Stomach smooth muscle (tissue), 2 donors: ENCODE results near the gene ETNK2.

Experiments
- H3K27ac ChIP-seq: one replicate; pipeline ENCODE4 v1.7.0; 2013; ENCODE audit warnings: mild to moderate bottlenecking, low read length, inconsistent platforms
- H3K27me3 ChIP-seq, 2 donors: one replicate each; pipeline ENCODE4 v1.7.0; 2013; ENCODE audit warnings: low read length in 2 of 2; ENCODE audit not compliant: insufficient read depth in 2 of 2, control insufficient read depth in 1 of 2
- H3K36me3 ChIP-seq, 2 donors: one replicate each; pipeline ENCODE4 v1.7.0; 2013; ENCODE audit warnings: low read length in 2 of 2; ENCODE audit not compliant: control insufficient read depth in 2 of 2, insufficient read depth in 2 of 2
- H3K4me1 ChIP-seq: one replicate; pipeline ENCODE4 v1.7.0; 2013; ENCODE audit warnings: low read length; ENCODE audit not compliant: control insufficient read depth, insufficient read depth
- H3K4me3 ChIP-seq, 2 donors: one replicate each; pipeline ENCODE4 v1.7.0; 2013; ENCODE audit warnings: low read length in 2 of 2
- H3K9ac ChIP-seq, 2 donors: one replicate each; pipeline ENCODE4 v1.7.0; 2013; ENCODE audit warnings: low read length in 2 of 2, mild to moderate bottlenecking in 1 of 2
- H3K9me3 ChIP-seq, 2 donors: one replicate each; pipeline ENCODE4 v1.7.0; 2013; ENCODE audit warnings: low read length in 2 of 2; ENCODE audit not compliant: control insufficient read depth in 2 of 2
- donor health status: healthy.
- donor health status: Pancreatic carcinoma.

ETNK2 gene

DNA sequence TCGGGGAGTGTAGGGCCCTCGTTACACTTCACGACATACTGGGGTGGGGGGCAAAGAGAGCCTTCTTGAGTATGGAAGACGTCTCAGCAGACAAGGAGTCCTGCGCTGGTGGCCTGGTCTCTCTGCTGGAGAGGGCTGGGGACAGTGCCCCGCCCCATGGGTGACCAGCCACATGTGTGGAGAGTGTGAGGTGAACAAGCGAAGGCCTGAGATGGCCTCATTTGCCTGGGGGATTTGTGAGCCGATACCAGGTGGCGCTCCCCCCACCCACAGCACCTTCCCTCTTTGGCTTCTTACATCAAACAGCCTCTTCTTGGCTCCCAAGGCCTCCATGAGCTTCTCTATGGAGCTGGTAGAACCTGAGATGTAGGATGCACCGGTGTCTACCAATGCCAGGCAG, 4.0 kb upstream of the ETNK2 start:
- no peaks in the 10 kb centered on the region for H3K9me3 ChIP-seq
- no peak overlapping the region for H3K4me3 ChIP-seq

GRCh38 chr1:204154568-204155255, 2.9 kb upstream of the ETNK2 start:
- Histone ChIP-seq H3K4me3 (no peak overlapping the region), H3K27ac (no peak overlapping the region)

More for the DNA sequence above, 4.0 kb upstream of the ETNK2 start:
- Histone ChIP-seq H3K27ac (no peak overlapping the region), H3K4me1 (peaks cover 13% of the 10 kb centered on the region), H3K27me3 (peaks cover 3 to 22% of the 10 kb centered on the region in 2 donors), H3K36me3 (no peaks in the 10 kb centered on the region), H3K9ac (no peak overlapping the region)

GRCh38 chr1:204153667-204154066, 1.8 kb upstream of the ETNK2 start:
- Histone ChIP-seq H3K27me3 (peaks cover 2 to 17% of the 10 kb centered on the region in 2 donors), H3K9me3 (no peaks in the 10 kb centered on the region), H3K4me1 (peaks cover 13% of the 10 kb centered on the region), H3K9ac (no peak overlapping the region), H3K27ac (no peak overlapping the region), H3K4me3 (no peak overlapping the region), H3K36me3 (no peaks in the 10 kb centered on the region)

More at GRCh38 chr1:204154568-204155255, 2.9 kb upstream of the ETNK2 start:
- Histone ChIP-seq H3K36me3 (no peaks in the 10 kb centered on the region), H3K27me3 (peaks cover 2 to 17% of the 10 kb centered on the region in 2 donors), H3K4me1 (peaks cover 13% of the 10 kb centered on the region), H3K9ac (no peak overlapping the region), H3K9me3 (no peaks in the 10 kb centered on the region)

DNA sequence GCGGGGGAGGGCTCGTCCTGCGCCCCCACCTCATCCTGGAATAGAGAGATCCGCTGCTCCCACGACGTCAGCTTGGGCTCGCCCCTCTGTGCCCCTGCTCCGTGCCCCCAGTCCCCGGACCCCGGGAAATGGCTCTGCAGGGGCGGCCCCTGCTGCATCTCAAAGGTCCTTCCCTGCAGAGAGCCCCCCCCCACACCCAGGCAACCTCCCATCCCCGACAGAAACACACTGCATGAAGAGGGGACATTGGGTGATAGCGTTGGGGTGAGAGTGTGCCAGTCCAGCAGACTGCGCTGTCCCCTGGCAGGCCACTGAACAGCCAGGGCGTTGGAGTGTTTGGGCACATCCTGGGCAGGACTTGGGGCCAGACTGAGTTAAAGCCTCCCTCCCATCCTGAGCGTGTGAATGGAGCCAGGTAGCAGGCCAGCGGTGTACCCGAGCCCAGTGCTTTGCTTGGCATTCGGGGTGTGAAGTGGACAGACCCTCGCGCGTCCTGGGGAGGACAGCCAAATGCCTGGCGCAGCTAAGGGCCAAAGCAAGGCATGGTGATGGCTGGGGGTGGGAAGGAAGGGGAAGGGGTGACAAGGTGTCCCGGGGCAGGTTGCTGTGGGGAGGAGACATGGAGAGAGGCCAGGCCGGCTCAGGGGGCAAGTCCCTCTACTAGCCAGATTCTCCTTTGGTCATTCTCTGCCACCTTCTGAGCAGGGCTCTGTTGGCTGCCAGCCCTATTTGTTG, 633 bp upstream of the ETNK2 start:
- Histone ChIP-seq H3K27ac (no peak overlapping the region), H3K4me3 (peak overlapping the region; percentile 43 to 76), H3K36me3 (no peaks in the 10 kb centered on the region), H3K9ac (peak overlapping the region; percentile 42 to 51), H3K4me1 (peaks cover 13% of the 10 kb centered on the region), H3K27me3 (peaks cover 2 to 17% of the 10 kb centered on the region in 2 donors), H3K9me3 (no peaks in the 10 kb centered on the region)

- Histone ChIP-seq H3K36me3 (no peaks in the 10 kb centered on the region), H3K27me3 (peaks cover 0 to 17% of the 10 kb centered on the region in 2 donors), H3K9ac (peak overlapping the region in 1 of 2 donors; percentile 51), H3K27ac (no peak overlapping the region), H3K9me3 (no peaks in the 10 kb centered on the region), H3K4me1 (peaks cover 13% of the 10 kb centered on the region), H3K4me3 (peak overlapping the region; percentile 49 to 76)
Measured at GRCh38 chr1:204150702-204151551, 917 bp downstream of the ETNK2 start.

- H3K9ac ChIP-seq, result no peak overlapping the region
- peaks cover 13% of the 10 kb centered on the region for H3K4me1 ChIP-seq
- H3K36me3 ChIP-seq, result peaks cover 0 to 2% of the 10 kb centered on the region in 2 donors
- H3K4me3 ChIP-seq, result no peak overlapping the region
- H3K27me3 ChIP-seq, result peaks cover 0 to 17% of the 10 kb centered on the region in 2 donors
- H3K9me3 ChIP-seq, result no peaks in the 10 kb centered on the region
- H3K27ac ChIP-seq, result no peak overlapping the region
Measured at GRCh38 chr1:204149635-204150565, 1.9 kb downstream of the ETNK2 start.

GRCh38 chr1:204149107-204149506, 2.7 kb downstream of the ETNK2 start:
- peaks cover 0 to 11% of the 10 kb centered on the region in 2 donors for H3K27me3 ChIP-seq
- H3K27ac ChIP-seq, result no peak overlapping the region
- no peaks in the 10 kb centered on the region for H3K9me3 ChIP-seq
- peaks cover 13% of the 10 kb centered on the region for H3K4me1 ChIP-seq
- no peak overlapping the region for H3K4me3 ChIP-seq
- no peak overlapping the region for H3K9ac ChIP-seq
- H3K36me3 ChIP-seq, result peaks cover 0 to 4% of the 10 kb centered on the region in 2 donors

DNA sequence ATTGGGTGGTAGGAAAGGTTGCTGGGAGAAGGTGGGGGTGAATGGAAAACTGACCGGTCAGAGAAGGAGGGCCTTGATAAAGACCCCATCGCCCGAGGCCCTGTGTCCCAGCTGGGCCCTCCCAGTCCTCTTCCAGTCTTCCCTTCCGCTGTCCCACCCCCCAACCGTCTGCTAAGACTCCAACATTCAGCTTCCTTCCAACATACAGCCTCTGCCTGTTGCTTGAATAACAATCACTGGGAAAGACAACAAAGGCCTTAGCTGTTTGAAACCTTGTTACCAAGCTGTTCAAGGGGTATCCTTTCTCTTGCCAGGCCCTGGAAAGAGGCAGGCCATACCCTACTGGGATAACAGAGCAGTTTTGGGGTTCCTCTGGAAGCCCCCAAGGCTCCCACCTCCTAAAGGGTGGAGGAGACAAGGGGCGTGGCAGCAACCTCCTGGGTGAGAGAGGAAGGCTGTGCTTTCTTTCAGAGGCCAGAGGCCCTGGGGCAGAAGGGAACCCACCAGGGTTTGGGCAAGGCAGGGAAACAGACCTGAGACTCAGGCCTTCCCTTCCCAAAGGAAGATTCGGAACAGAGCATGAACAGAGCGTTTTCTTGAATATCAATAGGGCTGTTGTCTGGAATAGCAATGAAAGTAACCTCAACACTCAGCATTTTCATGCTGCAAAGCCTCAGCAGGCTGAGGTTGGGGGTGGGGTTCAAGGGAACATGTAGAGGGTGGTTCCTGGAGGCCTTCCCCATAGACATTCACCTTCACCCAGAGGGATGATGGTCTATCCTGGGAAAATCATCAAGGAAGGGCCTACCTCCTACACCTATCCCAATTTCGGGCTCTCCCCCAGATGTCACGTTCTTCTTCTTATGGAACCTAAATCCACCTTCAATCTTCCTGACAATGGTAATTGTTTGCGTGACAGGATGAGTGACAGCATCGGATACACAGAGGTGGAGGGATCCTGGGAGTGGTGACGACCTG, 4.1 kb downstream of the ETNK2 start:
- Histone ChIP-seq H3K4me3 (no peak overlapping the region), H3K9me3 (no peaks in the 10 kb centered on the region), H3K4me1 (peaks cover 12% of the 10 kb centered on the region), H3K9ac (no peak overlapping the region), H3K27me3 (peaks cover 0 to 10% of the 10 kb centered on the region in 2 donors), H3K27ac (no peak overlapping the region), H3K36me3 (peaks cover 0 to 4% of the 10 kb centered on the region in 2 donors)

GRCh38 chr1:204146965-204147364, 4.9 kb downstream of the ETNK2 start:
- H3K27ac ChIP-seq, result no peak overlapping the region
- H3K4me3 ChIP-seq, result no peak overlapping the region
- H3K9ac ChIP-seq, result no peak overlapping the region
- H3K27me3 ChIP-seq, result peaks cover 0 to 4% of the 10 kb centered on the region in 2 donors
- H3K36me3 ChIP-seq, result peaks cover 0 to 5% of the 10 kb centered on the region in 2 donors
- H3K9me3 ChIP-seq, result no peaks in the 10 kb centered on the region
- H3K4me1 ChIP-seq, result peaks cover 6% of the 10 kb centered on the region
